Body of pancreas (tissue), 4 donors: ENCODE measurements around the gene KLHL29. TPM values are rescaled to one million over a fixed set of nuclear protein-coding genes. Genes with fewer than 3 reads are reported as not detected.
A peak's percentile ranks its signal among the peaks of the same experiment; 100 is the strongest.

Experiments used
- ATAC-seq: fragments of 150-250 bp; one replicate; pipeline ENCODE4 v1.9.1; 2016
- DNase-seq, 4 donors: peaks; one replicate each; pipeline ENCODE4 v3.0.0-alpha.2; 2019
- H3K27ac ChIP-seq, 4 donors: fragments of 200-600 bp; sonication (generic); 1 replicate in 3 of 4; 2 replicates in 1 of 4; pipeline versions ENCODE4 v1.5.1 to v1.6.1; 2016 to 2019; ENCODE audit warnings: mild to moderate bottlenecking in 1 of 4, mixed read lengths in 1 of 4, moderate library complexity in 1 of 4
- H3K27me3 ChIP-seq, 2 donors: fragments of 200-600 bp; sonication (generic); one replicate each; pipeline ENCODE4 v1.6.0; 2016; ENCODE audit warnings: mild to moderate bottlenecking in 1 of 2
- H3K36me3 ChIP-seq, 2 donors: fragments of 200-600 bp; sonication (generic); replicated peaks in 1 of 2; 2 replicates each; pipeline ENCODE4 v1.5.1; 2016; ENCODE audit warnings: low read depth in 2 of 2; ENCODE audit not compliant: insufficient read depth in 1 of 2
- H3K4me1 ChIP-seq: fragments of 200-600 bp; sonication (generic); one replicate; pipeline ENCODE4 v1.6.0; 2016
- H3K4me3 ChIP-seq, 2 donors: fragments of 200-600 bp; sonication (generic); 1 replicate in 1 of 2; 2 replicates in 1 of 2; pipeline ENCODE4 v1.5.1; 2016 to 2019
- H3K9me3 ChIP-seq, 3 donors: fragments of 200-600 bp; sonication (generic); 1 replicate in 2 of 3; 2 replicates in 1 of 3; pipeline ENCODE4 v1.5.1; 2016
- POLR2A ChIP-seq, 3 donors: fragments of 450-650 bp; IDR thresholded peaks; one replicate each; pipeline ENCODE4 v1.6.1; 2016; ENCODE audit warnings: antibody characterized with exemption in 3 of 3, mild to moderate bottlenecking in 2 of 3
- WGBS, 2 donors: methylation state at CpG; one replicate each; pipeline ENCODE4 v1.1.5; 2017; 5-methylcytosine and 5-hydroxymethylcytosine counted together
- intact Hi-C: fragments of 100-400 bp; cut with DNase I; formaldehyde crosslinking; loops from one replicate; pipeline ENCODE4 v1.15.1; 2023
- total RNA-seq, 2 donors: library from RNA; depleted of rRNA; stranded (reverse); fragments of >200 nt; gene quantifications; one replicate each; pipeline ENCODE4 v1.1.0, GENCODE V29; 2016
- TF ChIP-seq, protein P1 (sequence below), 7 experiments: fragments of 450-650 bp in 4 of 7; fragments of 200-600 bp in 3 of 7; sonication (generic) in 3 of 7; IDR thresholded peaks; one replicate each; pipeline ENCODE4 v1.5.1; 2016 to 2019; ENCODE audit warnings: antibody characterized with exemption in 7 of 7

The KLHL29 gene
- total RNA-seq, 2 donors from 2014 or later, result 4.0 to 4.4 TPM

- peaks cover 10% of the 10 kb centered on the region for H3K4me1 ChIP-seq
- DNase-seq, result no peak
- TF ChIP-seq, protein P1, sequence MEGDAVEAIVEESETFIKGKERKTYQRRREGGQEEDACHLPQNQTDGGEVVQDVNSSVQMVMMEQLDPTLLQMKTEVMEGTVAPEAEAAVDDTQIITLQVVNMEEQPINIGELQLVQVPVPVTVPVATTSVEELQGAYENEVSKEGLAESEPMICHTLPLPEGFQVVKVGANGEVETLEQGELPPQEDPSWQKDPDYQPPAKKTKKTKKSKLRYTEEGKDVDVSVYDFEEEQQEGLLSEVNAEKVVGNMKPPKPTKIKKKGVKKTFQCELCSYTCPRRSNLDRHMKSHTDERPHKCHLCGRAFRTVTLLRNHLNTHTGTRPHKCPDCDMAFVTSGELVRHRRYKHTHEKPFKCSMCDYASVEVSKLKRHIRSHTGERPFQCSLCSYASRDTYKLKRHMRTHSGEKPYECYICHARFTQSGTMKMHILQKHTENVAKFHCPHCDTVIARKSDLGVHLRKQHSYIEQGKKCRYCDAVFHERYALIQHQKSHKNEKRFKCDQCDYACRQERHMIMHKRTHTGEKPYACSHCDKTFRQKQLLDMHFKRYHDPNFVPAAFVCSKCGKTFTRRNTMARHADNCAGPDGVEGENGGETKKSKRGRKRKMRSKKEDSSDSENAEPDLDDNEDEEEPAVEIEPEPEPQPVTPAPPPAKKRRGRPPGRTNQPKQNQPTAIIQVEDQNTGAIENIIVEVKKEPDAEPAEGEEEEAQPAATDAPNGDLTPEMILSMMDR (IDR thresholded peaks at IDR 0.05), result no peak
- no peaks in the 10 kb centered on the region for H3K27me3 ChIP-seq
- ATAC-seq, result peak; percentile 12
- H3K36me3 ChIP-seq, result no peaks in the 10 kb centered on the region
- H3K9me3 ChIP-seq, result no peaks in the 10 kb centered on the region
- WGBS, 2 donors, result 68 to 70% methylated on average over 14 of the region's 14 CpGs
- H3K4me3 ChIP-seq, result no peak overlapping the region
- intact Hi-C loops, result no loop called here
- peak overlapping the region in 1 of 4 donors; percentile 25 for H3K27ac ChIP-seq
Measured at GRCh38 chr2:23401427-23402204, 16.6 kb downstream of the KLHL29 start.

GRCh38 chr2:23402205-23402740 lies 17.3 kb downstream of the KLHL29 start:
- DNase-seq (no peak), ATAC-seq (peak; percentile 48)
- Histone ChIP-seq H3K27ac (peak overlapping the region in 1 of 4 donors; percentile 25), H3K36me3 (no peaks in the 10 kb centered on the region), H3K4me1 (peaks cover 10% of the 10 kb centered on the region), H3K4me3 (no peak overlapping the region), H3K9me3 (no peaks in the 10 kb centered on the region), H3K27me3 (no peaks in the 10 kb centered on the region)
- WGBS, 2 donors, result 25 to 44% methylated on average over 6 of the region's 6 CpGs
- TF ChIP-seq POLR2A (IDR thresholded peaks at IDR 0.05), result no peak
- TF ChIP-seq, protein P1 (IDR thresholded peaks at IDR 0.05), result peak in 1 of 7 experiments; percentile 4
- intact Hi-C loops, result no loop called here

DNA sequence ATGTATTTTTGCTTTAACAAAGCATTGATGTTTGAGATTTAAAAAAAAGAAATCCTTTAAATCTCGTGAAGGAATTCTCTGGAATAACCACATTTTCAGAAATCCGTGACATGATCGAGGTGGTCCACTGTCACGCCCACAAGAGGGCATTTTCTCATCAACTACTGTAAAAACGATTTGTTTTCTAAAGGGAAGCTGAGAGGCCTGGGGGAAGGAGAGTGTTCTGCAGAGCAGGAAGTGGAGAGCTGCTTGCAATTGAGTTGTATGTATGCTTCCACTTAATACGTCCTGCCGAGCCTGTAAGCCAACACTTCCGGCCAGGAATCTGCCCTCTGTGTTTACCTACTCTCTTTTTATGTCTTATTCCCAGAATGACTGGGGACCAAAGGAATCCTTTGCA lies 19.4 kb downstream of the KLHL29 start:
- peak in 2 of 4 donors; percentile 15 to 33 for DNase-seq
- no peak for ATAC-seq
- no peak for TF ChIP-seq POLR2A (IDR thresholded peaks at IDR 0.05)
- TF ChIP-seq, protein P1 (IDR thresholded peaks at IDR 0.05), result no peak
- H3K27ac ChIP-seq, result peak overlapping the region in 2 of 4 donors; percentile 6 to 8
- H3K27me3 ChIP-seq, result no peaks in the 10 kb centered on the region
- H3K9me3 ChIP-seq, result no peaks in the 10 kb centered on the region
- no peak overlapping the region for H3K4me3 ChIP-seq
- no peaks in the 10 kb centered on the region for H3K36me3 ChIP-seq
- intact Hi-C loops, result no loop called here
- WGBS, 2 donors, result 14 to 23% methylated on average over 8 of the region's 8 CpGs
- H3K4me1 ChIP-seq, result peaks cover 10% of the 10 kb centered on the region

- no peak for TF ChIP-seq POLR2A (IDR thresholded peaks at IDR 0.05)
- TF ChIP-seq, protein P1 (IDR thresholded peaks at IDR 0.05), result no peak
- WGBS, 2 donors, result 83 to 86% methylated on average over 8 of the region's 8 CpGs
- no peak for DNase-seq
- no peak overlapping the region for H3K4me3 ChIP-seq
- no peaks in the 10 kb centered on the region for H3K27me3 ChIP-seq
- no peaks in the 10 kb centered on the region for H3K4me1 ChIP-seq
- intact Hi-C loops, result no loop called here
- no peaks in the 10 kb centered on the region for H3K9me3 ChIP-seq
- H3K27ac ChIP-seq, result no peak overlapping the region
- ATAC-seq, result no peak
- H3K36me3 ChIP-seq, result no peaks in the 10 kb centered on the region
Measured at GRCh38 chr2:23409248-23409647, 24.3 kb downstream of the KLHL29 start.
